Measurements from ENCODE around the gene NSD2.
"Not testable (repeated sequence)": the region's sequence is repeated elsewhere in the genome, so short reads cannot be mapped to it uniquely, and the experiment has no call there.

Gene NSD2

GRCh38 chr4:1842339-1842895 is 28.8 kb upstream of the NSD2 start:
- DNase-seq: no peak

- DNase-seq: no peak
These were observed 28.2 kb upstream of the NSD2 start for GRCh38 chr4:1842993-1843448.

GRCh38 chr4:1843852-1844251 is 27.3 kb upstream of the NSD2 start:
- no peak for DNase-seq

GRCh38 chr4:1844618-1845017 is 26.6 kb upstream of the NSD2 start:
- DNase-seq: not testable (repeated sequence)

- DNase-seq: no peak
These were observed 24.6 kb upstream of the NSD2 start for GRCh38 chr4:1846580-1846979.

- DNase-seq: no peak
These were observed 20.9 kb upstream of the NSD2 start for GRCh38 chr4:1850276-1850675.

- no peak for DNase-seq
These were observed 20.0 kb upstream of the NSD2 start for GRCh38 chr4:1851160-1851559.

- DNase-seq: no peak
These were observed 19.4 kb upstream of the NSD2 start for GRCh38 chr4:1851575-1852410.

- DNase-seq: no peak
These were observed 18.1 kb upstream of the NSD2 start for GRCh38 chr4:1852904-1853623.

- no peak for DNase-seq
These were observed 16.4 kb upstream of the NSD2 start for GRCh38 chr4:1854752-1855151.

- DNase-seq: no peak
These were observed 15.7 kb upstream of the NSD2 start for GRCh38 chr4:1855333-1856070.

GRCh38 chr4:1856071-1856942 is 14.9 kb upstream of the NSD2 start, which contains the start of gene LETM1:
Gene LETM1, minus strand, starts transcription at chr4:1856156. Its CDS starts 206 bp downstream, at chr4:1855950.
- peak; percentile 73 to 90 (median 78) for DNase-seq

GRCh38 chr4:1856943-1857699 is 14.1 kb upstream of the NSD2 start:
- DNase-seq: no peak

- no peak for DNase-seq
These were observed 13.3 kb upstream of the NSD2 start for GRCh38 chr4:1857931-1858330.

GRCh38 chr4:1859389-1859753 is 11.8 kb upstream of the NSD2 start:
- DNase-seq: no peak

- DNase-seq: peak in 1 of 4 experiments; percentile 13
These were observed 8.9 kb upstream of the NSD2 start for GRCh38 chr4:1862055-1862911.

GRCh38 chr4:1862961-1863296 is 8.3 kb upstream of the NSD2 start:
- no peak for DNase-seq

- no peak for DNase-seq
These were observed 7.7 kb upstream of the NSD2 start for GRCh38 chr4:1863297-1864033.

Data from activated naive CD4-positive, alpha-beta T cell (primary cell).